Astrocyte (in vitro differentiated cells and primary cell): ENCODE measurements around the gene CNKSR2.
"Not testable (repeated sequence)": the region's sequence is repeated elsewhere in the genome, so short reads cannot be mapped to it uniquely, and the experiment has no call there.

Experiments
- CTCF ChIP-seq: IDR thresholded peaks from 2 replicates; pipeline ENCODE4 v1.5.1; 2011; ENCODE audit warnings: low read depth, mild to moderate bottlenecking, inconsistent platforms, low read length, moderate library complexity; ENCODE audit not compliant: insufficient read depth
- EZH2 ChIP-seq: IDR thresholded peaks from 2 replicates; pipeline ENCODE4 v1.6.1; 2012; ENCODE audit warnings: mild to moderate bottlenecking, low read length, inconsistent platforms; ENCODE audit not compliant: insufficient read depth

- not testable (repeated sequence) for TF ChIP-seq CTCF, EZH2
Observed at GRCh38 chrX:21484051-21484450, 109.8 kb downstream of the CNKSR2 start.
